ENCODE data around the gene DALRD3. TPM values are rescaled to one million over a fixed set of nuclear protein-coding genes. Genes with fewer than 3 reads are reported as not detected.

DALRD3 gene
- total and polyA plus RNA-seq, 2 donors (not counting 1 experiment from before 2014, with no cell fraction given), result 57.2 to 82.6 TPM

DNA sequence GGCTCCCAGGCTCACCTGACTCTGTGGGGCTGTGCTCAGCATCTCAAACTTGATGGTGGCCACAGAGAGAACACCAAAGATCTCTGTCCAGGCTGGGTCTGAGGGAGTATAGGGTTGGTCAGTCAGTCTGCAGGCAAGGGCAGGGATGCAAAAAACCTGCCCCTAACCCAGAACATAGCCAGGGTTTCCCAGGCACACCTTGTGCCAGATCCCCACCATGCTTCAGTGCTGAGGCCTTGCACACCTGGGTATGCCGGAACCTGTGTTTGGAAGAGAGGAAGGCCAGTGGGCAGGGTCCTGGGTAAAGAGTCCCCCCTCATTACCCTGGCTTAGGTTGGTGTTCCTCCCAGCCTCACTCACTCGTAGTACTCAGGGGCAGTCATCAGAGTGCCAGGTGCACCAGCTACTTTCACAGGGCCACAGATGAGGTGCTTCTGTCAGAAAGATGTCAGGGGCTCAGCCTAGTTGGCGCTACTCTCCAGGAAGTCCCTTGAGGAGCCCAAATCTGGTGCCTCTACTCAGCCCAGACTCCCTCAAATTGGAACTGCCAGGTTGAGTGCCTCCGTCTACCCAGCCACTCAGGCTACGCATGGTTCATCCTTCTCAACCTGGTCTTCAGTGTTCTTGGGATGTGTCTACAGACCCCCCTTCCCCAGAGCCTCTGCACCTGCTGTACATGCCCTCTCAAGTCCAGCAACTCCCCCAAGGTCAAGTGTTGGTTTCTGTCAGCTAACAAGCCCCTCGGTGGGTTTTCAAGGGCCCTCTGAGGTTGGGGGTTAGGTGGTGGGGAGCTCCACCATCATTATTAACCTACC, 1.8 kb downstream of the DALRD3 start:
- Histone ChIP-seq H2AFZ (ENCODE audit: insufficient read depth, low read depth, low read length, poor library complexity, severe bottlenecking) (no peak overlapping the region), H3K4me1 (ENCODE audit: control insufficient read depth in 2 of 2, insufficient read depth in 2 of 2, low read length in 2 of 2) (peaks cover 24 to 32% of the 10 kb centered on the region in 2 donors), H4K20me1 (ENCODE audit: control insufficient read depth, insufficient read depth, low read length, poor library complexity, severe bottlenecking) (peaks cover 40% of the 10 kb centered on the region), H3K9me3 (ENCODE audit: control extremely low read depth in 1 of 3, control insufficient read depth in 2 of 3, insufficient read depth in 1 of 3, low read length in 2 of 3) (no peaks in the 10 kb centered on the region), H3K4me2 (replicated peaks; ENCODE audit: low read depth, low read length, poor library complexity, severe bottlenecking) (no peak overlapping the region), H3K79me2 (ENCODE audit: control insufficient read depth, insufficient read depth, low read length) (peaks cover 43% of the 10 kb centered on the region), H3K4me3 (ENCODE audit: control extremely low read depth in 1 of 5, extremely low read depth in 1 of 5, insufficient read depth in 1 of 5, low read depth in 2 of 5, low read length in 4 of 5) (no peak overlapping the region), H3K27ac (ENCODE audit: low read length in 2 of 2) (no peak overlapping the region), H3K36me3 (replicated peaks in 1 of 2; ENCODE audit: control extremely low read depth in 1 of 2, control insufficient read depth in 1 of 2, extremely low read depth in 1 of 2, insufficient read depth in 2 of 2, low read length in 1 of 2) (peaks cover 1 to 38% of the 10 kb centered on the region in 2 experiments), H3K27me3 (replicated peaks in 1 of 4; ENCODE audit: control extremely low read depth in 1 of 4, control insufficient read depth in 3 of 4, insufficient read depth in 4 of 4, low read length in 3 of 4) (no peaks in the 10 kb centered on the region), H3K9ac (ENCODE audit: low read length) (no peak overlapping the region)
- ATAC-seq (ENCODE audit: low read depth) (no peak), DNase-seq (no peak)
- H3K9me3 Mint-ChIP-seq (ENCODE audit: insufficient read depth), result no peaks in the 10 kb centered on the region
- peaks cover 44% of the 10 kb centered on the region for H3K4me1 Mint-ChIP-seq
- peak overlapping the region; percentile 41 for H3K4me3 Mint-ChIP-seq
- no peaks in the 10 kb centered on the region for H3K27me3 Mint-ChIP-seq
- intact Hi-C loops (cut with micrococcal nuclease), result no loop called here
- WGBS (ENCODE audit: insufficient coverage), result 100% methylated on average over 4 of the region's 6 CpGs
- ChIA-PET CTCF (interaction anchor here (1.2 to 2.2 kb wide), 6 partner anchors 8 to 30 kb away, joined by 4 to 13 read pairs (median 6); partner anchors contain the start of genes P4HTM and WDR6), POLR2A (interaction anchor here (0.6 to 6.4 kb wide), 5 partner anchors 9 to 78 kb away, joined by 3 to 116 read pairs (median 5); partner anchors contain the start of genes P4HTM, QRICH1 and WDR6)
- TF ChIP-seq EZH2 (IDR thresholded peaks at IDR 0.05; ENCODE audit: borderline replicate concordance, insufficient read depth, low read depth, low read length, poor library complexity, severe bottlenecking) (no peak), CTCF (IDR thresholded peaks at IDR 0.05) (no peak)
- H3K27ac Mint-ChIP-seq, result peak overlapping the region; percentile 77

DNA sequence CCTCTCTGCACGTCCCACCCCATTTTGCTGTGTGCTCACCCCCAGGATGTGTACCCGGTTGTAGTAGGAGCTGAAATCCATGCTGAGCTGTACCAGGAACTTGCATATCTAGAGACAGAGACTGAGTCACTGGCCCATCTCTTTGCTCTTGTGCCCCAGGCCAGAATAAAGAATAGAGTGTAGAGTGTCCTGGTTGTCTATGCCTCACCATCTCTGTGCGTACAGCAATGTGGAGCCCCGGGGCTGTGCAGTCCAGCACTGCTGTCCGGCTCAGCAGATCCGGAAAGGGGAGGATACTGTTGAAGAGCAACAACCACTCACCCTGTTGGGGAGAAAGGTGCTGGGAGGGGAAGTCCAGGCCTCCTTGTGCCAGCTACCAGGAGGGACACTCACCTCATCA, 2.6 kb downstream of the DALRD3 start:
- Histone ChIP-seq H3K4me1 (ENCODE audit: control insufficient read depth in 2 of 2, insufficient read depth in 2 of 2, low read length in 2 of 2) (peaks cover 24 to 31% of the 10 kb centered on the region in 2 donors), H2AFZ (ENCODE audit: insufficient read depth, low read depth, low read length, poor library complexity, severe bottlenecking) (no peak overlapping the region), H3K27me3 (replicated peaks in 1 of 4; ENCODE audit: control extremely low read depth in 1 of 4, control insufficient read depth in 3 of 4, insufficient read depth in 4 of 4, low read length in 3 of 4) (no peaks in the 10 kb centered on the region), H3K36me3 (replicated peaks in 1 of 2; ENCODE audit: control extremely low read depth in 1 of 2, control insufficient read depth in 1 of 2, extremely low read depth in 1 of 2, insufficient read depth in 2 of 2, low read length in 1 of 2) (peaks cover 1 to 42% of the 10 kb centered on the region in 2 experiments), H3K4me3 (ENCODE audit: control extremely low read depth in 1 of 5, extremely low read depth in 1 of 5, insufficient read depth in 1 of 5, low read depth in 2 of 5, low read length in 4 of 5) (no peak overlapping the region), H3K9ac (ENCODE audit: low read length) (no peak overlapping the region), H3K9me3 (ENCODE audit: control extremely low read depth in 1 of 3, control insufficient read depth in 2 of 3, insufficient read depth in 1 of 3, low read length in 2 of 3) (no peaks in the 10 kb centered on the region), H3K79me2 (ENCODE audit: control insufficient read depth, insufficient read depth, low read length) (peaks cover 49% of the 10 kb centered on the region), H3K4me2 (replicated peaks; ENCODE audit: low read depth, low read length, poor library complexity, severe bottlenecking) (no peak overlapping the region), H3K27ac (ENCODE audit: low read length in 2 of 2) (no peak overlapping the region), H4K20me1 (ENCODE audit: control insufficient read depth, insufficient read depth, low read length, poor library complexity, severe bottlenecking) (peaks cover 46% of the 10 kb centered on the region)
- peaks cover 40% of the 10 kb centered on the region for H3K4me1 Mint-ChIP-seq
- intact Hi-C loops (cut with micrococcal nuclease), result no loop called here
- no peaks in the 10 kb centered on the region for H3K27me3 Mint-ChIP-seq
- TF ChIP-seq EZH2 (IDR thresholded peaks at IDR 0.05; ENCODE audit: borderline replicate concordance, insufficient read depth, low read depth, low read length, poor library complexity, severe bottlenecking) (no peak), CTCF (IDR thresholded peaks at IDR 0.05) (no peak)
- no peaks in the 10 kb centered on the region for H3K9me3 Mint-ChIP-seq (ENCODE audit: insufficient read depth)
- DNase-seq (no peak), ATAC-seq (ENCODE audit: low read depth) (no peak)
- peak overlapping the region; percentile 26 for H3K27ac Mint-ChIP-seq
- 94% methylated on average over 5 of the region's 6 CpGs for WGBS (ENCODE audit: insufficient coverage)
- CTCF ChIA-PET, result interaction anchor here (1.5 to 5.6 kb wide), 3 partner anchors 8 to 29 kb away, joined by 5 to 69 read pairs (median 6); partner anchors contain the start of genes P4HTM and WDR6
- H3K4me3 Mint-ChIP-seq, result peak overlapping the region; percentile 41
- POLR2A ChIA-PET, result interaction anchor here (1.0 to 1.2 kb wide), 2 partner anchors 8 to 26 kb away, joined by 3 to 5 read pairs; partner anchors contain the start of genes P4HTM and WDR6
